Esophagus (tissue), 2 donors: ENCODE measurements around the gene NCAM1. TPM values are rescaled to one million over a fixed set of nuclear protein-coding genes. Genes with fewer than 3 reads are reported as not detected.

Experiments used
- H3K27ac ChIP-seq, 2 donors: one replicate each; pipeline ENCODE4 v1.5.1; 2013; ENCODE audit warnings: low read depth in 2 of 2, mild to moderate bottlenecking in 2 of 2, inconsistent platforms in 1 of 2, low read length in 1 of 2, moderate library complexity in 1 of 2
- H3K27me3 ChIP-seq, 2 donors: one replicate each; pipeline ENCODE4 v1.6.1; 2013; ENCODE audit warnings: low read length in 2 of 2, control low read depth in 1 of 2, mild to moderate bottlenecking in 1 of 2; ENCODE audit not compliant: insufficient read depth in 2 of 2, control insufficient read depth in 1 of 2
- H3K36me3 ChIP-seq, 2 donors: one replicate each; pipeline ENCODE4 v1.6.1; 2013; ENCODE audit warnings: low read length in 1 of 2; ENCODE audit not compliant: control insufficient read depth in 2 of 2, insufficient read depth in 2 of 2
- H3K4me1 ChIP-seq, 2 donors: one replicate each; pipeline ENCODE4 v1.6.1; 2013; ENCODE audit warnings: low read length in 1 of 2; ENCODE audit not compliant: control insufficient read depth in 2 of 2, insufficient read depth in 2 of 2
- H3K4me3 ChIP-seq, 2 donors: one replicate each; pipeline ENCODE4 v1.5.1; 2013; ENCODE audit warnings: low read length in 2 of 2, mild to moderate bottlenecking in 2 of 2, low read depth in 1 of 2, moderate library complexity in 1 of 2
- H3K9me3 ChIP-seq, 2 donors: one replicate each; pipeline ENCODE4 v1.6.1; 2013; ENCODE audit warnings: mild to moderate bottlenecking in 2 of 2, low read depth in 1 of 2, low read length in 1 of 2, moderate library complexity in 1 of 2; ENCODE audit not compliant: control insufficient read depth in 2 of 2, insufficient read depth in 1 of 2
- WGBS, 2 donors: extraction: QIAGEN DNeasy Blood & Tissue Kit; methylation state at CpG; one replicate each; pipeline ENCODE4 v1.1.7; 2013; 5-methylcytosine and 5-hydroxymethylcytosine counted together
- polyA plus RNA-seq, 2 donors: library from polyadenylated mRNA; stranded (reverse); fragments of 200-250 nt; gene quantifications; one replicate each; pipeline ENCODE4 v1.2.3, GENCODE V29; 2013
- donor health status: healthy with polysubstance abuse.
- donor health status: Bipolar disorder and iron deficiency.

NCAM1 gene
- polyA plus RNA-seq, 2 donors = 1.7 to 2.2 TPM

DNA sequence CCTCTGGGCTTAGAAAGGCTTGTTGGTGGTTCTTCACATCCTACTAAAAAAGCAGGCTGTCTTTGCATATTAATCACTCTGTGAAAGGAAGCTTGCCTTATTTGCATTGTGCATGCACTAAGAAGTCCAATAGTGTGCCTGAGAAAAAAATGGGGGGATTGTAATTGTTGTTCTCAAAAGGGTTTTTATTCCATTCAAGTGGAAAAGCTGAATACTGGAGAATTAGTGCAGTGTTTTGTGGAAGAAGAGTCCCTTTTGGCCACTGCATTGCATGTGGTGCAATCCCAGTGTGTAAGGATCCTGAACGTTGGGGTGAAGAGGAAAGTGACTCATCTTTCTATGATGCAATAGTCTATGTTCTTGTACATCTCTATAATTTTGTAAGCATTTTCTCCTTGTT, 16.5 kb downstream of the NCAM1 start:
- no peaks in the 10 kb centered on the region for H3K27me3 ChIP-seq
- H3K36me3 ChIP-seq = no peaks in the 10 kb centered on the region
- H3K9me3 ChIP-seq = no peaks in the 10 kb centered on the region
- no peaks in the 10 kb centered on the region for H3K4me1 ChIP-seq
- WGBS, 2 donors = 5 to 22% methylated on average over 1 of the region's 1 CpG
- H3K27ac ChIP-seq = no peak overlapping the region
- no peak overlapping the region for H3K4me3 ChIP-seq

DNA sequence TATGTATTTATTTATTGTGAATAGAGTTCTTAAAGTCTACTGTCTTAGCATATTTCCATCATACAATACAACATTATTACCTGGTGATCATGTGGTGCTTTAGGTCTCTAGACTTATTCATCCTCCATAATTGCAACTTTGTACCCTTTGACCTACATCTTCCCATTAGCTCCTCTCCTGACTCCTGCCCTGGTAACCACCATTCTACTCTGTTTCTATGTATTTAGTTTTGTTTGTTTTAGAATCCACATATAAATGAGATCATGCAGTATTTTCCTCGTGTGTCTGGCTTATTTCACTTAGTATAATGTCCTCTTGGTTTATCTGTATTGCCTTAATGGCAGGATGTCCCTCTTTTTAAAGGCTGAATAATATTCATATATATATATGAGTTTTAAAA, 22.7 kb downstream of the NCAM1 start:
- Histone ChIP-seq H3K27ac (no peak overlapping the region), H3K36me3 (no peaks in the 10 kb centered on the region)
- 15 to 21% methylated on average over 1 of the region's 1 CpG for WGBS, 2 donors

DNA sequence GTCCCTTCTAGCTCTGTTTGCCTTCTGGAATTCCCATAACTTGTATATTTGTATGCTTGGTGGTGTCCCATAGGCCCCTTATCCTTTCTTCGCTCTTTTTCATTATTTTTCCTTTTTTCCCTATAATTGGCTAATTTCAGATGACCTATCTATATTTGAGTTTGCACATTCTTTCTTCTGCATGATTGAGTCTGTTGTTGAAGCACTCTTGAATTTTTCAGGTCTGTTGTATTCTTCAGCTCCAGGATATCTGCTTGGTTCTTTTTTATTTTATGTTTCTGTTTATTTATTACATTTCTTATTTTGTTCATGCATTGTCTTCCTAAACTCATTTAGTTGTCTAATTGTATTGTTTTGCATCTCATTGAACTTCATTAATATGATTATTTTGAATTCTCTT, 28.0 kb downstream of the NCAM1 start:
- no peak overlapping the region for H3K27ac ChIP-seq
- no peaks in the 10 kb centered on the region for H3K9me3 ChIP-seq
- peaks cover 0 to 2% of the 10 kb centered on the region in 2 donors for H3K27me3 ChIP-seq
- 96 to 100% methylated on average over 1 of the region's 1 CpG for WGBS, 2 donors
- H3K4me1 ChIP-seq = no peaks in the 10 kb centered on the region
- no peaks in the 10 kb centered on the region for H3K36me3 ChIP-seq
- H3K4me3 ChIP-seq = no peak overlapping the region

More for the DNA sequence above, 22.7 kb downstream of the NCAM1 start:
- no peaks in the 10 kb centered on the region for H3K27me3 ChIP-seq
- H3K4me3 ChIP-seq = no peak overlapping the region
- no peaks in the 10 kb centered on the region for H3K9me3 ChIP-seq
- no peaks in the 10 kb centered on the region for H3K4me1 ChIP-seq

DNA sequence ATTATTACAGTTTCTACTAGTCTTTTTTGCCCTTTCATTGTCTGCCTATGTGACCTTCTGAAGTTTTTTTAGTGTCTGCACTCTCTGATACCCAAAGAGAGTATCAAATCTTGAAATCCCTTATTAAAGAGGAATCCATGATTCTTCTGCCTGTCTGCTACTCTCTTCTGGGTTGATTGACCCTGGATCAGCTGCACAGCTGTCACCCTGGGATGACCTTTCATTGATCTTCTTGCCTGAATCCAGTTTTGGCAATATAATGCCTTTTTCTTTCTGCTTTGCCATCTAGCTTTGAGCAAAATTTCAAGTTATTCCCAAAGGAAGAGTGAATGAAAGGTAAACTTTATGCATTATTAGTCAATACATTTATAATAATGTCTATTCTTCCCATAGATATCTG, 32.6 kb downstream of the NCAM1 start:
- H3K9me3 ChIP-seq = peaks cover 0 to 2% of the 10 kb centered on the region in 2 donors
- no peak overlapping the region for H3K4me3 ChIP-seq
- H3K36me3 ChIP-seq = no peaks in the 10 kb centered on the region
- no peaks in the 10 kb centered on the region for H3K4me1 ChIP-seq
- H3K27me3 ChIP-seq = peaks cover 0 to 2% of the 10 kb centered on the region in 2 donors
- H3K27ac ChIP-seq = no peak overlapping the region

DNA sequence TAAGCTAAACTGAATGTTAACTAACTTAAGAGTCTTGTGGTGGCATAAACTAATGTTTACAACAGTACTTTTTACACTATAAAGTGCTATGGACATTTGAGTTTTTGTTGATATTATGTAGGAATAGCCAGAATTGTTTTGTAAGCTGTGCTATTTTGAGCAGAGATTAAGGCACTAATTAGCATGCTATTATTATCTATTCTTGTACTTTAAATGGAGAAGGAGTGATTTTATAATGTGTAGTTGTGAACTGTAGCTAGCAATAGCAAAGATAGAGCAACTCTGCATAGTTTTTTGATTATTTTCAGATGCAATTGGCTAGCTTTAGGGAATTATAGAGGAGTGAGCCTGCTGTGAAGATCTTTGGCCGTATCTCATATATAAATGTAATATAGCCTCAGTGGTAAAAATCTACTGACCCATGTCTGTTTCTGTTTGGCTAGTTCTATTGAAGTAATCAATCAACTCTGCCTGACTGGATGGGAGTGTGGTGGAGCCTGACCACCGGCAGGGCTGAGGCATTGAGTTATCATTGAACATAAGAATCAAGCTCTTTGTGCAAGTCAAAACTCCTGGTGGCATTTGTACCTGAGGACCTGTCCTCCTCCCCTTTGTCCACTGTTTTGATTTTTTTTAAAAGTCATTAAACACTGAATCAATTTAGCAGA, 34.3 kb downstream of the NCAM1 start:
- H3K4me3 ChIP-seq = no peak overlapping the region
- no peak overlapping the region for H3K27ac ChIP-seq
- H3K4me1 ChIP-seq = no peaks in the 10 kb centered on the region
- H3K36me3 ChIP-seq = no peaks in the 10 kb centered on the region
- WGBS, 2 donors = 39 to 40% methylated on average over 2 of the region's 2 CpGs
- peaks cover 0 to 2% of the 10 kb centered on the region in 2 donors for H3K9me3 ChIP-seq
- H3K27me3 ChIP-seq = peaks cover 0 to 2% of the 10 kb centered on the region in 2 donors

DNA sequence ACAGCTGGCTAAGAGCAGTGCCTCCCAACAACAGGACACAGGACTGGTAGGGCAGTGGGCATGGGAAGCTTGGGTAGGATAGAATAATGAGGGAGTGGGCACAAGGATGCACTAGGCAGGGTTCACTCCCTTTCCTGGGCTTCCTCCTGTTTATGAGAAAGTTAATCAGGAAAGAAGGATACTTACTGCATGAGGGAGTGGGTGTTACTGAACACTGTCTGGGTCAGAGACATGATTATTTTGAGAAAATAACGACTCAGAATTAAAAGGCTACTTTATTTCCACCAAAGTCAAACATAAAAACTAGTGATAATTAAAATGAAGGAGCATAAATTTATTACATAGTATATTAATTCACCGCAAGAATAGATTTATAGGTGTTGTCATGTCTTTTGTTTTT, 35.8 kb downstream of the NCAM1 start:
- H3K9me3 ChIP-seq = peaks cover 0 to 2% of the 10 kb centered on the region in 2 donors
- H3K36me3 ChIP-seq = no peaks in the 10 kb centered on the region
- peaks cover 0 to 2% of the 10 kb centered on the region in 2 donors for H3K27me3 ChIP-seq
- no peaks in the 10 kb centered on the region for H3K4me1 ChIP-seq
- no peak overlapping the region for H3K27ac ChIP-seq
- H3K4me3 ChIP-seq = no peak overlapping the region
- 73 to 77% methylated on average over 2 of the region's 2 CpGs for WGBS, 2 donors

DNA sequence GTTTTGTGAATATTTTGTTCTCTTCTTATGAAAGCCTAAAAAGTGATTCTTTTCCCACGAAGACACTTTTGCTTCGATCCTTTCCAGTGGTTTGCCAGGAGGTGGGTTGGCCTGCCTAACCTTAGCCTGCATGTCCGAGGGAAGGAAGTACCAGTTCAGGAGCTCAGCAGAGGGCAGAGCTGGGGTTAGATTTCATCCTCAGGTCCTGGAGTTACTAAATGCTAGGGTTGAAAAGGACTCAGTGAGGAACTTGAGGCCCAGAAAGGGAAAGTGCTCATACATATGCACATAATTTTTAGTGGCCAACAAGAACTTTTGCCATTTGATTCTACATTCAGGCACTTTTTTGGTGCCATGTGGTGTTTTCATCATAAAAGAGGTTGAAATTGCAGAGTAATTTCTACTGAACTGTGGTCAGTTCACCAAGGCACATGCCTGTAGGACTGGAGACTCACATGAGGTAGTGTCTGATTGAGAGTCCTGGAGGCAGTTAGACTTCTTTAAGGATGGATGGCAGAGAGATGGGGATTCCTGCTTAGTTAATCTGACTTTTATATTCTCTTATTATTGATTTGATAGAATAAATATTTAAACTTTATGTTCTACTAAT, 36.7 kb downstream of the NCAM1 start:
- Histone ChIP-seq H3K9me3 (peaks cover 0 to 2% of the 10 kb centered on the region in 2 donors), H3K27me3 (peaks cover 0 to 2% of the 10 kb centered on the region in 2 donors), H3K27ac (no peak overlapping the region), H3K4me1 (no peaks in the 10 kb centered on the region), H3K36me3 (no peaks in the 10 kb centered on the region), H3K4me3 (no peak overlapping the region)
- WGBS, 2 donors = 74 to 85% methylated on average over 3 of the region's 3 CpGs

DNA sequence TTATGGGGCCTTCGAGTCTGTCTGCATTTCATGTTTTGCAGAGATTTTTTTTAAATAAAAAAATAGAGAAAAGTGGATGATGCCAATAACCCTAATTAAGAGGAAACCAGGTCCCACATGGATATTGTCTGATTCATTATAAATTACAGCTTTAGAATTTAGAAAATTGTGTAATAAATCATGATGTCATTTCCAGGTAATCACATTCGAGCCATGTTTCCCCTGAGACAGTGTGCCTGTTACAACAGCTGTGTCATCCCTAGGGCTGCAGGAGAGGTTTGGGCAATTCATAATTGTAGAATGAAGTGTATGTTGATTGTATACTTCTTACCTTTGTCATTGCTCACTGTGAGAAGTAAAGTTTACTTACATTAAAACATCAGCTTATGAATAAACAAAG, 38.3 kb downstream of the NCAM1 start:
- Histone ChIP-seq H3K36me3 (no peaks in the 10 kb centered on the region), H3K4me1 (no peaks in the 10 kb centered on the region), H3K9me3 (peaks cover 0 to under 1% of the 10 kb centered on the region in 2 donors), H3K27ac (no peak overlapping the region), H3K27me3 (no peaks in the 10 kb centered on the region), H3K4me3 (no peak overlapping the region)
- WGBS, 2 donors = 60 to 62% methylated on average over 2 of the region's 2 CpGs

DNA sequence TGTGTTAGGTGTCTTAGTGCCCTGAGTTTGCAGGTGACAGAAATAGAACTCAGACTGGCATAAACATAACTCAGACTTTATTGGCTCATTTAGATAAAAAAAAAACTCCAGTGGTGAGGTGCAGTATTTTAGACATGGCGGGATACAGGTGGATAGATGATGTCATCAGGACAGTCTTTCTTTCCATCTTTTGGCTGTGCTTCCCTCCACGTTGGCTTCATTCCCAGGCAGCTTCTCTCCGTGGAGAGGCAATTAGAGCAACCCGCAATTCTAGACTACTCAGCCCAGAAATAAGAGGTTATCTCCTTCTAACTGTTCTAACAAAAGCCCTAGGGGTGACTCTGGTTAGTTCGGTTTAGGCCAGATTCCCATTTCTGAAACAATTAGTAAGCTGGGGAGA, 40.5 kb downstream of the NCAM1 start:
- no peaks in the 10 kb centered on the region for H3K9me3 ChIP-seq
- no peaks in the 10 kb centered on the region for H3K36me3 ChIP-seq
- H3K27ac ChIP-seq = no peak overlapping the region
- H3K4me1 ChIP-seq = no peaks in the 10 kb centered on the region
- H3K4me3 ChIP-seq = no peak overlapping the region
- H3K27me3 ChIP-seq = no peaks in the 10 kb centered on the region
- 51 to 54% methylated on average over 5 of the region's 5 CpGs for WGBS, 2 donors

DNA sequence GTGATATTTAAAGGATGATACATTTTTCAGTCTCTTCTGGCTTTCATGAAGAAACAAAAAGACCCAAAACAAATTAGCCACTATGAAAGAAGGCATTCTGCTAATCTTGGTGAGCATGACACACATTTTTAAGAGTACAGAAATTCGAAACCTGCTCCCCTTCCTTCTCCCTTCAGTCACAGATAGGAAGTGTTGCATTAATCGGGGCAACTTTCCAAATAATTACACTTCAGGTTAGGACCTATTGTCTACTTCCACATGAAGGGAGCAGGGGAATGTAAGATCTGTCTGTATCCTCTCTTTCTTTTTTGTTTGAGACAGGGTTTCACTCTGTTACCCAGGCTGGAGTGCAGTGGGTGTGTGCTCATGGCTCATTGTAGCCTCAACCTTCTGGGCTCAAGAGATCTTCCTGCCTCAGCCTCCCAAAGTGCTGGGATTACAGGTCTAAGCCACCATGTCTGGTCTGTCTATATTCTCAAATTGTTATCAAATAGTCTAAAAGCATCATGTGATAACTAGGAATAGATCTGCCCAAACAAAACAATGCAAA, 45.8 kb downstream of the NCAM1 start:
- H3K36me3 ChIP-seq = no peaks in the 10 kb centered on the region
- no peak overlapping the region for H3K4me3 ChIP-seq
- H3K27ac ChIP-seq = no peak overlapping the region
- WGBS, 2 donors = 28 to 33% methylated on average over 2 of the region's 2 CpGs
- no peaks in the 10 kb centered on the region for H3K4me1 ChIP-seq
- no peaks in the 10 kb centered on the region for H3K9me3 ChIP-seq
- no peaks in the 10 kb centered on the region for H3K27me3 ChIP-seq
